B cell (primary cell): ENCODE data around the gene LLCFC1. TPM values are rescaled to one million over a fixed set of nuclear protein-coding genes. Genes with fewer than 3 reads are reported as not detected.

Source experiments
- ATAC-seq: fragments of 200-7000 bp; cut with Tn5 transposase; one replicate; pipeline ENCODE4 v1.10.0; 2021; ENCODE audit warnings: low read depth, mild to moderate bottlenecking, moderate number of reproducible peaks, moderate library complexity
- CTCF ChIA-PET: fragments of 350-600 bp; sonication (Branson Sonifier 250); formaldehyde crosslinking; loops from one replicate; lab custom pipeline; 2021; ENCODE audit warnings: antibody characterized with exemption, inconsistent platforms; lab: Charles Lee
- POLR2A ChIA-PET: fragments of 350-600 bp; sonication (Branson Sonifier 250); formaldehyde crosslinking; loops from one replicate; lab custom pipeline; 2021; ENCODE audit warnings: antibody characterized with exemption; lab: Charles Lee
- DNase-seq: peaks from one replicate; pipeline ENCODE4 v3.0.0; 2013
- H2AFZ ChIP-seq: 2 replicates; pipeline ENCODE4 v1.6.1; 2012; ENCODE audit warnings: mild to moderate bottlenecking, low read depth, low read length; ENCODE audit not compliant: insufficient read depth, poor library complexity, severe bottlenecking
- H3K27ac ChIP-seq, 2 donors: 1 replicate in 1 of 2; 2 replicates in 1 of 2; pipeline ENCODE4 v1.5.1; 2012 to 2013; ENCODE audit warnings: low read length in 2 of 2, mild to moderate bottlenecking in 2 of 2, moderate library complexity in 1 of 2
- H3K27me3 ChIP-seq, 4 experiments: fragments of 200-600 bp in 1 of 4; sonication (generic) in 1 of 4; replicated peaks in 1 of 4; 1 replicate in 2 of 4; 2 replicates in 2 of 4; pipeline versions ENCODE4 v1.6.1 to v1.7.0; 2013 to 2016; ENCODE audit warnings: low read length in 3 of 4, mild to moderate bottlenecking in 2 of 4, mixed read lengths in 1 of 4, moderate library complexity in 1 of 4; ENCODE audit not compliant: insufficient read depth in 4 of 4, control insufficient read depth in 3 of 4; ENCODE audit errors: control extremely low read depth in 1 of 4
- H3K36me3 ChIP-seq, 2 experiments: replicated peaks in 1 of 2; 1 replicate in 1 of 2; 2 replicates in 1 of 2; pipeline versions ENCODE4 v1.6.1 to v1.7.1; 2013; ENCODE audit warnings: low read length in 1 of 2; ENCODE audit not compliant: insufficient read depth in 2 of 2, control insufficient read depth in 1 of 2; ENCODE audit errors: control extremely low read depth in 1 of 2, extremely low read depth in 1 of 2
- H3K4me1 ChIP-seq, 2 donors: fragments of 200-600 bp in 1 of 2; sonication (generic) in 1 of 2; 1 replicate in 1 of 2; 2 replicates in 1 of 2; pipeline versions ENCODE4 v1.5.1 to v1.6.1; 2013 to 2017; ENCODE audit warnings: low read length in 2 of 2; ENCODE audit not compliant: control insufficient read depth in 2 of 2, insufficient read depth in 2 of 2
- H3K4me2 ChIP-seq: replicated peaks from 2 replicates; pipeline ENCODE3; 2012; ENCODE audit warnings: mild to moderate bottlenecking, low read depth, low read length; ENCODE audit not compliant: poor library complexity, severe bottlenecking
- H3K4me3 ChIP-seq, 5 experiments: fragments of 200-600 bp in 1 of 5; sonication (generic) in 1 of 5; 1 replicate in 3 of 5; 2 replicates in 2 of 5; pipeline versions ENCODE4 v1.5.1 to v1.7.0; 2011 to 2016; ENCODE audit warnings: low read length in 4 of 5, mild to moderate bottlenecking in 4 of 5, low read depth in 2 of 5, control low read depth in 1 of 5, moderate library complexity in 1 of 5; ENCODE audit not compliant: insufficient read depth in 1 of 5; ENCODE audit errors: control extremely low read depth in 1 of 5, extremely low read depth in 1 of 5
- H3K79me2 ChIP-seq: fragments of 200-600 bp; sonication (generic); one replicate; pipeline ENCODE4 v1.6.0; 2016; ENCODE audit warnings: low read length; ENCODE audit not compliant: control insufficient read depth, insufficient read depth
- H3K9ac ChIP-seq: fragments of 200-600 bp; sonication (generic); 2 replicates; pipeline ENCODE4 v1.6.1; 2017; ENCODE audit warnings: mild to moderate bottlenecking, low read length, moderate library complexity
- H3K9me3 ChIP-seq, 3 donors: one replicate each; pipeline versions ENCODE4 v1.6.1 to v1.7.1; 2013; ENCODE audit warnings: low read length in 2 of 3; ENCODE audit not compliant: control insufficient read depth in 2 of 3, insufficient read depth in 1 of 3; ENCODE audit errors: control extremely low read depth in 1 of 3
- H4K20me1 ChIP-seq: 2 replicates; pipeline ENCODE4 v1.6.0; 2012; ENCODE audit warnings: mild to moderate bottlenecking, low read length; ENCODE audit not compliant: insufficient read depth, control insufficient read depth, poor library complexity, severe bottlenecking
- H3K27ac Mint-ChIP-seq: one replicate; pipeline ENCODE4 v1.8.0; 2021; ENCODE audit warnings: mixed read lengths
- H3K27me3 Mint-ChIP-seq: one replicate; pipeline ENCODE4 v1.8.0; 2021; ENCODE audit warnings: mixed read lengths
- H3K4me1 Mint-ChIP-seq: one replicate; pipeline ENCODE4 v1.8.0; 2021; ENCODE audit warnings: mixed read lengths
- H3K4me3 Mint-ChIP-seq: one replicate; pipeline ENCODE4 v1.8.0; 2021; ENCODE audit warnings: mixed read lengths
- H3K9me3 Mint-ChIP-seq: one replicate; pipeline ENCODE4 v1.8.0; 2022; ENCODE audit warnings: mixed read lengths; ENCODE audit not compliant: insufficient read depth
- EZH2 ChIP-seq: IDR thresholded peaks from 2 replicates; pipeline ENCODE4 v1.6.1; 2012; ENCODE audit warnings: borderline replicate concordance, low read depth, mild to moderate bottlenecking, moderate library complexity, low read length; ENCODE audit not compliant: insufficient read depth, poor library complexity, severe bottlenecking
- WGBS: methylation state at CpG from one replicate; pipeline ENCODE4 v1.1.5; 2013; ENCODE audit warnings: missing lambda C conversion rate; ENCODE audit not compliant: insufficient coverage; 5-methylcytosine and 5-hydroxymethylcytosine counted together
- intact Hi-C: fragments of 100-400 bp; cut with micrococcal nuclease; formaldehyde crosslinking; loops from one replicate; pipeline ENCODE4 v1.10.0; 2022
- polyA plus RNA-seq: library from polyadenylated mRNA; depleted of rRNA; stranded (reverse); fragments of >200 nt; gene quantifications from 2 replicates; pipeline ENCODE4 v1.2.3, GENCODE V29; 2012
- total RNA-seq, 2 donors: library from RNA; stranded (reverse); fragments of 120-200 nt in 1 of 2; gene quantifications; 1 replicate in 1 of 2; 2 replicates in 1 of 2; pipeline versions ENCODE4 v1.2.3 to v1.2.4, GENCODE V29; 2013 to 2022
- TF ChIP-seq, protein P1 (sequence below): fragments of 200-600 bp; IDR thresholded peaks from one replicate; pipeline ENCODE4 v1.8.0; 2022; ENCODE audit warnings: antibody characterized with exemption, mild to moderate bottlenecking

Gene LLCFC1
- total and polyA plus RNA-seq, 2 donors (not counting 1 experiment from before 2014, with no cell fraction given) = not detected

DNA sequence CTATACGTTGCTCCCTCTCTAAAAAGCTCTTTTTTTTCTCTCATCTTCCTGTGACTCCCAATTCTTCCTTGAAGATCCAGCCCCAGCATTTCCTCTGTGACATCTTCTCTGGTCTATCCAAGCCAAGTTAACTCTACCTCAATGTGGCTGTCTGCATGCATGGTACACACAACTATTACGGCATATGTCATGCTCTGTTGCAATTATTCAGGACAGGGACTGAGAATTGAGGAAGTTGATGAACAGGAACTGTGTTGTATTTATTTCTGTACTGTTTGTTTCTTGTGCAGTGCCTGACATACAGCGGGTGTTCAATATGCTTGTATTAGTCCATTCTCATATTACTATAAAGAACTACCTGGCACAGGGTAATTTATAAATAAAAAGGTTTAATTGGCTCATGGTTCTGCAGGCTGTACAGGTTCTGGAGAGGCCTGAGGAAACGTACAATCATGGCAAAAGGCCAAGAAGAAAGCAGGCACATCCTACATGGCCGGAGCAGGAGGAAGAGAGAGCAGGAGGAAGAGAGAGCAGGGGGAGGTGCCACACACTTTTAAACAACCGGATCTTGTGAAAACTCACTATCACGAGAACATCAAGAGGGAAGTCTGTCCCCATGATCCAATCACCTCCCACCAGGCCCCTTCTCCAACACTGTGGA is 12.1 kb upstream of the LLCFC1 start:
- Mint-ChIP-seq H3K27me3 (no peaks in the 10 kb centered on the region), H3K4me3 (peak overlapping the region; percentile 20), H3K27ac (no peak overlapping the region), H3K4me1 (peaks cover 26% of the 10 kb centered on the region), H3K9me3 (no peaks in the 10 kb centered on the region)
- CTCF ChIA-PET = no interaction called here
- Histone ChIP-seq H2AFZ (peak overlapping the region; percentile 37), H4K20me1 (no peaks in the 10 kb centered on the region), H3K36me3 (no peaks in the 10 kb centered on the region), H3K4me2 (peak overlapping the region; percentile 56), H3K27ac (peak overlapping the region in 1 of 2 donors; percentile 0), H3K9ac (peak overlapping the region; percentile 22), H3K9me3 (no peaks in the 10 kb centered on the region), H3K4me1 (peaks cover 23 to 24% of the 10 kb centered on the region in 2 donors), H3K4me3 (peak overlapping the region in 2 of 5 experiments; percentile 9 to 33), H3K27me3 (no peaks in the 10 kb centered on the region), H3K79me2 (no peaks in the 10 kb centered on the region)
- POLR2A ChIA-PET = no interaction called here
- WGBS = 46% methylated on average over 3 of the region's 7 CpGs
- ATAC-seq (peak; percentile 81), DNase-seq (peak; percentile 52)
- no peak for TF ChIP-seq EZH2
- TF ChIP-seq, protein P1, sequence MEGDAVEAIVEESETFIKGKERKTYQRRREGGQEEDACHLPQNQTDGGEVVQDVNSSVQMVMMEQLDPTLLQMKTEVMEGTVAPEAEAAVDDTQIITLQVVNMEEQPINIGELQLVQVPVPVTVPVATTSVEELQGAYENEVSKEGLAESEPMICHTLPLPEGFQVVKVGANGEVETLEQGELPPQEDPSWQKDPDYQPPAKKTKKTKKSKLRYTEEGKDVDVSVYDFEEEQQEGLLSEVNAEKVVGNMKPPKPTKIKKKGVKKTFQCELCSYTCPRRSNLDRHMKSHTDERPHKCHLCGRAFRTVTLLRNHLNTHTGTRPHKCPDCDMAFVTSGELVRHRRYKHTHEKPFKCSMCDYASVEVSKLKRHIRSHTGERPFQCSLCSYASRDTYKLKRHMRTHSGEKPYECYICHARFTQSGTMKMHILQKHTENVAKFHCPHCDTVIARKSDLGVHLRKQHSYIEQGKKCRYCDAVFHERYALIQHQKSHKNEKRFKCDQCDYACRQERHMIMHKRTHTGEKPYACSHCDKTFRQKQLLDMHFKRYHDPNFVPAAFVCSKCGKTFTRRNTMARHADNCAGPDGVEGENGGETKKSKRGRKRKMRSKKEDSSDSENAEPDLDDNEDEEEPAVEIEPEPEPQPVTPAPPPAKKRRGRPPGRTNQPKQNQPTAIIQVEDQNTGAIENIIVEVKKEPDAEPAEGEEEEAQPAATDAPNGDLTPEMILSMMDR = no peak
- intact Hi-C loops = no loop called here

DNA sequence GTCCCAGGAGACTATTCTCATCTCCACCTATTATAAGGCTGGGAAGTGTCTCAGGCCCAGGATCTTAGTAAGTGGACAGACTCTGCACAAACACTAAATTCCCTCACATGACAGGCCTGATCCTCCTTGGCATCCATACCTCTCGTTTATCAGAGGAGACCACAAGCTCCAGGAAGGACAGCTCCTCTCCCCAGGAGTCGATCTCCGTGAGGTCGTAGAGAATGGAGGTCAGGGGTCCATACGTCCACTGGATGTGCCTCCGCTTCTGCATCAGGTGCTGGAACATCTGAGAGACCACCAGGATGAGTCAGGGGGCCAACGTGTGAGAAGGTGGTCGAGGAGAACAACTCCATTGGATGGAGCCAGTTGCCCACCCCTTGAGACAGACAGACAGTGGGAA is 11.3 kb upstream of the LLCFC1 start:
- ATAC-seq (no peak), DNase-seq (no peak)
- H3K4me1 Mint-ChIP-seq = peaks cover 26% of the 10 kb centered on the region
- intact Hi-C loops = no loop called here
- Histone ChIP-seq H3K4me2 (peak overlapping the region; percentile 56), H3K9me3 (no peaks in the 10 kb centered on the region), H3K4me3 (no peak overlapping the region), H3K36me3 (no peaks in the 10 kb centered on the region), H2AFZ (peak overlapping the region; percentile 37), H3K4me1 (peaks cover 23 to 24% of the 10 kb centered on the region in 2 donors), H4K20me1 (no peaks in the 10 kb centered on the region), H3K9ac (peak overlapping the region; percentile 22), H3K27ac (no peak overlapping the region), H3K27me3 (no peaks in the 10 kb centered on the region), H3K79me2 (no peaks in the 10 kb centered on the region)
- 85% methylated on average over 8 of the region's 8 CpGs for WGBS
- POLR2A ChIA-PET = no interaction called here
- TF ChIP-seq, protein P1 = no peak
- no peak for TF ChIP-seq EZH2
- peak overlapping the region; percentile 20 for H3K4me3 Mint-ChIP-seq
- peaks cover 2% of the 10 kb centered on the region for H3K27me3 Mint-ChIP-seq
- no peaks in the 10 kb centered on the region for H3K9me3 Mint-ChIP-seq
- CTCF ChIA-PET = no interaction called here
- H3K27ac Mint-ChIP-seq = no peak overlapping the region
